ENCODE data around the gene BACH2.
"Not testable (repeated sequence)": the region's sequence is repeated elsewhere in the genome, so short reads cannot be mapped to it uniquely, and the experiment has no call there.

Gene BACH2

GRCh38 chr6:90039911-90040310 is 256.7 kb downstream of the BACH2 start:
- DNase-seq (ENCODE audit: low read depth in 4 of 4, low spot score in 1 of 4), result no peak

GRCh38 chr6:90038961-90039653 is 257.5 kb downstream of the BACH2 start:
- DNase-seq (ENCODE audit: low read depth in 4 of 4, low spot score in 1 of 4), result no peak

- DNase-seq (ENCODE audit: low read depth in 4 of 4, low spot score in 1 of 4), result no peak
Observed at GRCh38 chr6:90036963-90037362, 259.7 kb downstream of the BACH2 start.

GRCh38 chr6:90035047-90035723 is 261.5 kb downstream of the BACH2 start:
- no peak for DNase-seq (ENCODE audit: low read depth in 4 of 4, low spot score in 1 of 4)

GRCh38 chr6:90033746-90034271 is 262.8 kb downstream of the BACH2 start:
- no peak for DNase-seq (ENCODE audit: low read depth in 4 of 4, low spot score in 1 of 4)

- not testable (repeated sequence) for DNase-seq (ENCODE audit: low read depth in 4 of 4, low spot score in 1 of 4)
Observed at GRCh38 chr6:90032489-90033212, 264.0 kb downstream of the BACH2 start.

GRCh38 chr6:90028995-90029635 is 267.5 kb downstream of the BACH2 start:
- no peak for DNase-seq (ENCODE audit: low read depth in 4 of 4, low spot score in 1 of 4)

DNA sequence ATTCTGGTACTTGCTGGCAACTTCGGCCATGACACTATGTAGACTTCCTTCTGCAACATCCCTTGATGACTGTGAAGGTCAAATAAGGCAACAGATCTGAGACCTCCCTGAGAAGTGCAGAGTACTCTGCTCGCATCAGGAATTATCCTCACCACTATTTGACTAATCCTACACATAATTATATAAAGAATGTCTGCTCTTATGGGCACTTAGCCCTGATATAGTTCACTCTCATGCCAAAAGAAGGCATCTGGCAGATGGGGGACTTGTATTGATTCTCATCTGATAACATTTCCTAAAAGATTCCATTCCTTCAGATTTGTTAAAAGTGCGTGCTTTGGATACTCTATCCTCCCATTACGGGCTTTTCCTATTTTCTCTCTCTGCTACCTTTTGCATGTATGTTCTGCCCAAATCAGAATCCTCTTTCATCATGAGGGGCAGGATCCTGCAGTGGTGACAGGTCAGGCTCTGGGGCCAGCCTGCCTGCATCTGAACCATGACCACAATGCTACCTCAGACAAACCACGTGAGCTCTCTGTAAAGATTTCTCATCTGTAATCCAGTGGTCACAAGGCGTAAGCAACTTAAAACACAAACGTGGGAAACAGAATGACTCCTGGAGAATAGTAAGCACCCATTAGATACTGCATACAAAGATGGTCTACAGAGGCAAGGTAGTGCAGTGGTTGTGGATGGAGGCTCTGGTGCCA is 268.4 kb downstream of the BACH2 start:
- no peak for DNase-seq (ENCODE audit: low read depth in 4 of 4, low spot score in 1 of 4)

GRCh38 chr6:90026216-90026615 is 270.4 kb downstream of the BACH2 start:
- no peak for DNase-seq (ENCODE audit: low read depth in 4 of 4, low spot score in 1 of 4)

- peak in 2 of 4 experiments; percentile 35 to 55 for DNase-seq (ENCODE audit: low read depth in 4 of 4, low spot score in 1 of 4)
Observed at GRCh38 chr6:90025523-90026061, 271.1 kb downstream of the BACH2 start.

DNA sequence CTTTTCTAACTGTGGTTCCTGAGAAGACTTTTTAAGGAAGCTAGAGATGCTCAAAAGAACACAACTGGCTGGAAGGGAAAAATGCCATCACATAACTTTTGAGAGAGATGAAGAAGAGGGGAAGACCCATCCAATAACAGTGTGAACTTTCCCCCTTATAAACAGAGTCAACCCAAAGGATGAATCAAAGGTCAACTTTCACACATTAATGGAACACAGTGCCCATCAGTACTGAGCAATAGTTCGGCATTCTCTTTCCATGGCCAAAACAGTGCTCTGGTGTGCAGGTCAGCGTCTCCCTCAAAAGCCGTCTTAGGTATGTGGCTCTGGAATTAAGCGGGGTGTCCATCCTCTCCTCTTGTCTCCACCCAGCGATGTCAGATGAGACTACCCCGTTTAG is 272.0 kb downstream of the BACH2 start:
- no peak for DNase-seq (ENCODE audit: low read depth in 4 of 4, low spot score in 1 of 4)

DNA sequence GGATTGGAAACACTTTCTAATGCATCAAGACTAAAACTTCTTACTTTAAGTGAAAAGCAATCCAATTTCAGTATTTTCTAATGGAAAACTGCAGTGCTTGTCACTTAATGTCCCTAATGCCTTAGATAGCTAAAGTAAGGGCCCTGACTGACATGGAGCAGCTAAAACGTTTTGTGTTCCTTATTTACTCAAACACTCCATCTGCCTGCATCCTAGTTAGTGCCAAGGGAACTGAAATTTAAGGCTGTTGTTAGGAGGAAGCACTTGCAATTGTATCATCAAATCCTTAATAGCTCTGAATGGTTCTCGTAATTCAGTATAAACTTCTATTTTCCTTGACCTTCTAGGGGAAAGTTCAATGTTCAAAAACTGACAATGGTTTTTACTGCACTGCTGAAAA is 274.9 kb downstream of the BACH2 start:
- DNase-seq (ENCODE audit: low read depth in 4 of 4, low spot score in 1 of 4), result no peak

DNA sequence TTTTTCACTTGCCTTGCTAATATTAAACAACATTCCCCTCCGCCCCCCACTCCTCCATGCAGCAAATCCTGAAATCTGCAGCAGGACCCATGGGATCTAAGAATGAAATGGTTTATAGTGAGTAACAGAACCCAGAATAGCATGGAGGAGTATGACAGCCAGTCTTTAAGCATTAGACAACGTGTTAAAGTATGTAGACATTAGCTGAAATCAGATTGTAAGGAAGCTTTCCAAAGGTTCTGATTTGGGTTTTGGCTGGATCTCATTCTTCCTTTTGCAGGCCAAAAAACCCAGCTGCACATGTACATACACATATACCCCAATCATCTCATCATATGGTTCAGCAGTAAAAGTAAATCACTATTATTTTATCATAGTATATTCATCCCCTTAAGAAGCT is 275.9 kb downstream of the BACH2 start:
- DNase-seq (ENCODE audit: low read depth in 4 of 4, low spot score in 1 of 4), result no peak

- DNase-seq (ENCODE audit: low read depth in 4 of 4, low spot score in 1 of 4), result no peak
Observed at GRCh38 chr6:90019216-90019615, 277.4 kb downstream of the BACH2 start.

- no peak for DNase-seq (ENCODE audit: low read depth in 4 of 4, low spot score in 1 of 4)
Observed at GRCh38 chr6:90015883-90016282, 280.8 kb downstream of the BACH2 start.

DNA sequence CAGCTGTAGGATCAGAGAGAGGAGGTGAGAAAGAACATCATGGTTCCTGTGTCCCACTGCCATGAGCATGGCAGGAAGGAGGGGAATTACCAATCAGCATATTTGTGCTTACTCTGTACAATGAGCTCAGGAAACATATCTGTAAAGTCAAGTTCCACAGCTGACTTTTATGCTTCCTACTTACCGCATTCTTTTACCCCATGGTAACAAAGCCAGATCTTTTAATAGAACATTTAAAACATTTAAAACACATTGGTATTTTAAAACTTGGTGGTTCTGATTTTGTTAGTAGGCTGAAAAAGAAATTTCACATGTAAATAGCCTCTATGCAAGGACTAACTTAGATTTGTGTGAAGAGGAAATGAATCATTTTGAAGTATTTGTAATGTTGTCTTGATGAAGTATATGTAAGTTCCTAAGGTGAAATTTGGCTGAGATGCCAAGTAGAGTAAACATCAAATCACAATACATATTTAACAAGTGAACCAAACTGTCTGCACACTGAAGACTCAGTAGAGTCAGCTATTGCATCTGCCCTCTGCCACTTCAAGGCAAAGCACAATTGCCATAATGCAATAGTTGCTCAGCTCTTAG is 287.6 kb downstream of the BACH2 start:
- no peak for DNase-seq (ENCODE audit: low read depth in 4 of 4, low spot score in 1 of 4)

GRCh38 chr6:90008189-90008907 is 288.3 kb downstream of the BACH2 start:
- DNase-seq (ENCODE audit: low read depth in 4 of 4, low spot score in 1 of 4), result no peak

GRCh38 chr6:90005048-90005827 is 291.4 kb downstream of the BACH2 start:
- no peak for DNase-seq (ENCODE audit: low read depth in 4 of 4, low spot score in 1 of 4)

GRCh38 chr6:90004511-90004910 is 292.1 kb downstream of the BACH2 start:
- no peak for DNase-seq (ENCODE audit: low read depth in 4 of 4, low spot score in 1 of 4)
